Spleen (tissue), 11 donors: ENCODE results near the gene FN1. TPM values are rescaled to one million over a fixed set of nuclear protein-coding genes. Genes with fewer than 3 reads are reported as not detected.

Experiments used
- DNase-seq: peaks from one replicate; pipeline ENCODE4 v3.0.0-alpha.2; 2020
- H3K27ac ChIP-seq, 8 donors: fragments of 200-600 bp; sonication (generic) in 7 of 8; 1 replicate in 4 of 8; 2 replicates in 4 of 8; pipeline versions ENCODE4 v1.5.0 to v1.8.0; 2016 to 2021; ENCODE audit warnings: inconsistent platforms in 4 of 8, mild to moderate bottlenecking in 4 of 8, moderate library complexity in 1 of 8
- H3K27me3 ChIP-seq, 7 donors: fragments of 200-600 bp; sonication (generic) in 6 of 7; replicated peaks in 1 of 7; 1 replicate in 4 of 7; 2 replicates in 3 of 7; pipeline versions ENCODE4 v1.5.0 to v1.8.0; 2016 to 2021; ENCODE audit warnings: inconsistent platforms in 3 of 7, mild to moderate bottlenecking in 1 of 7
- H3K36me3 ChIP-seq, 6 donors: fragments of 200-600 bp; sonication (generic) in 5 of 6; 1 replicate in 4 of 6; 2 replicates in 2 of 6; pipeline versions ENCODE4 v1.5.0 to v1.8.0; 2016 to 2021; ENCODE audit warnings: inconsistent platforms in 2 of 6
- H3K4me1 ChIP-seq, 6 donors: fragments of 200-600 bp; sonication (generic) in 5 of 6; 1 replicate in 3 of 6; 2 replicates in 3 of 6; pipeline versions ENCODE4 v1.5.0 to v1.8.0; 2016 to 2021; ENCODE audit warnings: inconsistent platforms in 3 of 6
- H3K4me3 ChIP-seq, 8 donors: fragments of 200-600 bp; sonication (generic) in 7 of 8; 1 replicate in 4 of 8; 2 replicates in 4 of 8; pipeline versions ENCODE4 v1.5.0 to v1.8.0; 2016 to 2021; ENCODE audit warnings: inconsistent platforms in 4 of 8, mild to moderate bottlenecking in 4 of 8, moderate library complexity in 2 of 8
- H3K9me3 ChIP-seq, 8 donors: fragments of 200-600 bp; sonication (generic) in 7 of 8; 1 replicate in 4 of 8; 2 replicates in 4 of 8; pipeline versions ENCODE4 v1.5.0 to v1.8.0; 2016 to 2021; ENCODE audit warnings: inconsistent platforms in 4 of 8
- POLR2A ChIP-seq, 3 donors: fragments of 450-650 bp; IDR thresholded peaks; one replicate each; pipeline ENCODE4 v1.5.1; 2017; ENCODE audit warnings: antibody characterized with exemption in 3 of 3, mild to moderate bottlenecking in 1 of 3
- POLR2AphosphoS5 ChIP-seq, 3 donors: sonication (generic); formaldehyde crosslinking; IDR thresholded peaks; one replicate each; pipeline ENCODE4 v1.5.1; 2017; ENCODE audit warnings: antibody characterized with exemption in 3 of 3
- WGBS, 5 donors: extraction: QIAGEN DNeasy Blood & Tissue Kit in 3 of 5; methylation state at CpG; one replicate each; pipeline versions ENCODE4 v1.1.5 to v1.1.7; 2013 to 2018; 5-methylcytosine and 5-hydroxymethylcytosine counted together
- intact Hi-C: fragments of 100-400 bp; cut with DNase I; formaldehyde crosslinking; loops from one replicate; pipeline ENCODE4 v1.15.0; 2023; ENCODE audit warnings: low total_unique reads
- polyA plus RNA-seq, 3 donors: library from polyadenylated mRNA; stranded (reverse); fragments of 200-250 nt; gene quantifications; one replicate each; pipeline ENCODE4 v1.2.1, GENCODE V29; 2013
- total RNA-seq, 7 donors: library from RNA; depleted of rRNA in 3 of 7; stranded (reverse); fragments of >200 nt in 3 of 7; fragmentation: NEBNext Ultra II Directional in 4 of 7; extraction: Animal tissue kit (Norgen Biotek cat#: 25700) in 4 of 7; gene quantifications; one replicate each; pipeline versions ENCODE4 v1.1.0 to v1.2.1, GENCODE V29; 2016 to 2021
- TF ChIP-seq, protein P1 (sequence below), 11 experiments: fragments of 200-600 bp in 7 of 11; fragments of 450-650 bp in 4 of 11; sonication (generic) in 4 of 11; IDR thresholded peaks in 8 of 11; conservative IDR thresholded peaks in 3 of 11; 1 replicate in 7 of 11; 2 replicates in 4 of 11; pipeline versions ENCODE4 v1.4.0 to v1.8.0; 2016 to 2021; ENCODE audit warnings: antibody characterized with exemption in 11 of 11, inconsistent platforms in 4 of 11, mild to moderate bottlenecking in 1 of 11
- donor health status: healthy with polysubstance abuse.
- donor health status: DM: no; HTN: no; CAD: no; lungs with moderate emphysema.
- donor health status: DM: no; HTN: no; CAD: no.
- donor health status: Bipolar disorder and iron deficiency.
- donor health status: healthy.
- donor health status: DM: no; HTN: no; CAD: no.
- donor health status: DM: yes; HTN: yes; CAD: no.

Gene FN1
- total and polyA plus RNA-seq, 10 donors: 28.0 to 104 (median 35.8) TPM

DNA sequence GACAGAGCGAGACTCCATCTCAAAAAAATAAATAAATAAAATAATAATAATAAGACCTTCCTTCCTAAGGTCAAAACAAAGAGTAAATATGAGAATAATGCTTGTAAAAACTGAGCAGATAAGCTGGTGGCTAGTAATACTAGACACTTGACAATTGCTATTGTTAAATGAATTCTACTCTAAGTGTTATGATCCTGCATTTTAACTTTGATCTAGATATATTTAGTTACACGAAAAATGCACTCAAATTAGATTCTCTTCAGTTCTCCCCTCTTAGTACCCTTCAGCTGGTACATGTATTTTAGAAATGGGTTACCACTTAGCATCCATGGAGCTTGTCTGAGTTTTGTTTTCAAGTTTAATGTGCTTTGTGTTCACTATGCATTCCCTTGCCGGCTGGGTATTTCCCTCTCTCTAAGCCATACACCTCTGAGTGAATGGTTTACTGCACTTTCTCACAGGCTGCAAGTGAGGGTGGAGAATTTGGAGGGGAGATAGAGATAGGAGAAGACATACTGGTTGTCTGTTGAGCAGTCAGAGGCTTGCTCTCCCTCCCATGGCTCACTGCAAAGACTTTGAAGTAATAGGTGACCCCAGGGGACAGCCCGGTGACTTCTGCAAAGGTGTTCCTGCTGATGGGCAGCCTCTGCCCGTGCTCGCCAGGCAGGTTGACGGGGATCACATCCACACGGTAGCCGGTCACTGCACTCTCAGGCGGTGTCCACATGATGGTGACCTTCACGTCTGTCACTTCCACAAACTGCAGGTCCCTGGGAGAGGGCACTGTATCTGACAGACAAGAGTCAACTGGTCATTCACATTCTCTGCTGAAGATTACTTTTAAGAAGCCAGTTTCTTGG lies 29.9 kb downstream of the FN1 start:
- Histone ChIP-seq H3K4me3 (no peak overlapping the region), H3K4me1 (no peaks in the 10 kb centered on the region), H3K27me3 (peaks cover 0 to 4% (median 0%) of the 10 kb centered on the region in 7 donors), H3K9me3 (no peaks in the 10 kb centered on the region), H3K27ac (no peak overlapping the region), H3K36me3 (no peaks in the 10 kb centered on the region)
- intact Hi-C loops: no loop called here
- TF ChIP-seq POLR2A (IDR thresholded peaks at IDR 0.05): no peak
- TF ChIP-seq, protein P1, sequence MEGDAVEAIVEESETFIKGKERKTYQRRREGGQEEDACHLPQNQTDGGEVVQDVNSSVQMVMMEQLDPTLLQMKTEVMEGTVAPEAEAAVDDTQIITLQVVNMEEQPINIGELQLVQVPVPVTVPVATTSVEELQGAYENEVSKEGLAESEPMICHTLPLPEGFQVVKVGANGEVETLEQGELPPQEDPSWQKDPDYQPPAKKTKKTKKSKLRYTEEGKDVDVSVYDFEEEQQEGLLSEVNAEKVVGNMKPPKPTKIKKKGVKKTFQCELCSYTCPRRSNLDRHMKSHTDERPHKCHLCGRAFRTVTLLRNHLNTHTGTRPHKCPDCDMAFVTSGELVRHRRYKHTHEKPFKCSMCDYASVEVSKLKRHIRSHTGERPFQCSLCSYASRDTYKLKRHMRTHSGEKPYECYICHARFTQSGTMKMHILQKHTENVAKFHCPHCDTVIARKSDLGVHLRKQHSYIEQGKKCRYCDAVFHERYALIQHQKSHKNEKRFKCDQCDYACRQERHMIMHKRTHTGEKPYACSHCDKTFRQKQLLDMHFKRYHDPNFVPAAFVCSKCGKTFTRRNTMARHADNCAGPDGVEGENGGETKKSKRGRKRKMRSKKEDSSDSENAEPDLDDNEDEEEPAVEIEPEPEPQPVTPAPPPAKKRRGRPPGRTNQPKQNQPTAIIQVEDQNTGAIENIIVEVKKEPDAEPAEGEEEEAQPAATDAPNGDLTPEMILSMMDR (IDR thresholded peaks at IDR 0.05 in 8 of 11, conservative IDR thresholded peaks at IDR 0.05 in 3 of 11): no peak
- TF ChIP-seq POLR2AphosphoS5 (IDR thresholded peaks at IDR 0.05): no peak
- no peak for DNase-seq
- 87 to 95% (median 88%) methylated on average over 11 of the region's 11 CpGs for WGBS, 5 donors

GRCh38 chr2:215404348-215405012 lies 31.4 kb downstream of the FN1 start:
- DNase-seq: no peak
- peaks cover 0 to 4% (median 0%) of the 10 kb centered on the region in 7 donors for H3K27me3 ChIP-seq
- TF ChIP-seq POLR2AphosphoS5 (IDR thresholded peaks at IDR 0.05) (no peak), POLR2A (IDR thresholded peaks at IDR 0.05) (no peak)
- TF ChIP-seq, protein P1 (IDR thresholded peaks at IDR 0.05 in 8 of 11, conservative IDR thresholded peaks at IDR 0.05 in 3 of 11): no peak
- no peak overlapping the region for H3K4me3 ChIP-seq
- no peaks in the 10 kb centered on the region for H3K4me1 ChIP-seq
- H3K9me3 ChIP-seq: no peaks in the 10 kb centered on the region
- intact Hi-C loops: no loop called here
- H3K27ac ChIP-seq: no peak overlapping the region
- H3K36me3 ChIP-seq: no peaks in the 10 kb centered on the region
- 88 to 97% (median 95%) methylated on average over 8 of the region's 8 CpGs for WGBS, 5 donors

DNA sequence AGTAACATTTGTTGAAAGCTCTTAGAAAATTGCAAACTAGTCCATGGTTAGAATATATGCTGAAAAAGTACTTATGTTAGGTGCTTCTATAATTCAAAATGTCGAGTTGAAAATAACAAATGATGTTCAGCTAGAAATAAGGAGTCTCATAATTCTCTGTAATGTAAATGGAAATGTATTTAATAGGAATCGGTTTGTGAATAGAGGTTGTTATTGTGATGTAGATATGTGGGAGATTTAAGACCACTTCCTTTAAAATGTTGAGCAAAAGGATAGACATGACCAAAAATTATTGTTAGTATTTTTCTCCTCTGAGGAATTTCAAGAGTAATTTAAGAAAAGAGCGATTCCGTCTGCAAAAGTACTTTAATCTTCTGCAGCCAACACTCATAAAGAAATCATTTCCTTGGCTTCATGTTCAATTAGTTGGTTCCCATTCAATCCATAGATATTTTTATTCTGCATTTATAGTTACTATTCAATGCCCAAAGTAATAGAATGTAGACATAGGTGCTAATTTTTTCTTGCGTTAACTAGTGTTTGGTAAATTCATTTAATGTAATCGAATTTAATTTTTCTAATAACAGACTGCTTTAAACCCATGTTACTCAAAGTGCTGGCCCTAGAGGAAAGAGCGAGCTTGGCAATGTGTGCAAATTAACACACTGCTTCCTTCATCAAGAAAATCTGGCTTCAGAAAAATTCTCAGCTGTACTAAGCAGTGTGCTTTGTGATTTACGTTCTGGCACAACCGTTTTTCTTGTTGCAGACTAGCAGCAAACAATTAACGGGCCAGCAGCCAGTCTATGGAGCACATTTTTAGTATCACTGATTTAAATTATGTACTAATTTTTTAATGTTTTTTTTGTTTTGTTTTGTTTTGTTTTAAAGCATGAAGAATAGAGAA lies 32.2 kb downstream of the FN1 start:
- intact Hi-C loops: no loop called here
- no peak overlapping the region for H3K4me3 ChIP-seq
- no peaks in the 10 kb centered on the region for H3K4me1 ChIP-seq
- peaks cover 0 to 4% (median 0%) of the 10 kb centered on the region in 7 donors for H3K27me3 ChIP-seq
- no peaks in the 10 kb centered on the region for H3K36me3 ChIP-seq
- TF ChIP-seq, protein P1 (IDR thresholded peaks at IDR 0.05 in 8 of 11, conservative IDR thresholded peaks at IDR 0.05 in 3 of 11): no peak
- TF ChIP-seq POLR2AphosphoS5 (IDR thresholded peaks at IDR 0.05) (no peak), POLR2A (IDR thresholded peaks at IDR 0.05) (no peak)
- H3K9me3 ChIP-seq: no peaks in the 10 kb centered on the region
- no peak for DNase-seq
- 77 to 95% (median 80%) methylated on average over 10 of the region's 10 CpGs for WGBS, 5 donors
- no peak overlapping the region for H3K27ac ChIP-seq
